GM08714 (cell line): ENCODE data around the gene LDB2.

Experiments used
- H3K4me3 ChIP-seq: fragments of 200-500 bp; sonication (Bioruptor generic); 2 replicates; pipeline ENCODE4 v1.5.1; 2014; ENCODE audit warnings: mild to moderate bottlenecking, low read length, inconsistent platforms
- ZNF274 ChIP-seq: IDR thresholded peaks from 2 replicates; pipeline ENCODE4 v1.6.1; 2012; ENCODE audit warnings: mild to moderate bottlenecking, low read depth, low read length

The LDB2 gene

GRCh38 chr4:16705341-16705740 lies 193.1 kb downstream of the LDB2 start:
- no peak for TF ChIP-seq ZNF274

DNA sequence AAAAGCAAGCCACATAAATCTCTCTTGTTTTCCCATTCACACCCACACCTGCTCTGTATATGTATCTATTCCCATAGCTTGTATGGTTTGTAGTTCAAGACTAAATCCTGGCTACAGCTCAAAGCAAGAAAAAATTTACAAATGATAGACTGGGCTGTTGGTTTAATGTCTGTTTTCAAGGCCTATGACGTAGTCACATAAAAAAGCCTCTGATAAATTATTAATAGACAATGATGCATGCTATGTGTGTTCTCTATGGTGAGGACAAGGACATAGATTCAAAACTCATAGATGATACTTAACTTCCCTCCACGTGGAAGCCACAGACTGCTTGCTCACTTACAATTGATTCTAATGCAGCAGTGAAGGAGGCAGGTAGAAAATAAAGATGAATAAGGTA lies 194.0 kb downstream of the LDB2 start:
- no peak for TF ChIP-seq ZNF274
- H3K4me3 ChIP-seq, result no peak overlapping the region

More at GRCh38 chr4:16705341-16705740, 193.1 kb downstream of the LDB2 start:
- no peak overlapping the region for H3K4me3 ChIP-seq

GRCh38 chr4:16695896-16696295 lies 202.5 kb downstream of the LDB2 start:
- H3K4me3 ChIP-seq, result no peak overlapping the region
- no peak for TF ChIP-seq ZNF274

GRCh38 chr4:16694884-16695276 lies 203.6 kb downstream of the LDB2 start:
- no peak for TF ChIP-seq ZNF274
- no peak overlapping the region for H3K4me3 ChIP-seq

- no peak for TF ChIP-seq ZNF274
Measured at GRCh38 chr4:16694173-16694883, 204.1 kb downstream of the LDB2 start.

DNA sequence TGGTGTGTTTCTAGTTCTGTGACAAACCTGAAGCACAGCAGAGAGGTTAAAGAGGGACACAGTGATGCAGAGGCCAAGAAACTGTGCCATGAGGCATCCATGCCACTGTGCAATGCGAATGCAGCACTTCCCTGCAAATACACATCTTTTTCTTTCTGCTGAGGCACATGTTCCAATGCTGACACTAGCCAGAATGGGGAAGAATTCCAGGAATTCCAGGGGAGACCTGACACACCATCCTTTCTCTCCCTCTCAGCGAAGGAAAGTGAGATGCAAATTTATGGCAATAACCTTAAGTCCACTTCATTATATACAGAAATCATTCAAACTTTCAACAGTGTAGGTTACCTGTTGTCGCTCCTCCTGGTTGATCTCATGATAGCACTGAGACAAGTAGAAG lies 204.8 kb downstream of the LDB2 start:
- H3K4me3 ChIP-seq, result no peak overlapping the region
- TF ChIP-seq ZNF274, result no peak

More at GRCh38 chr4:16694173-16694883, 204.1 kb downstream of the LDB2 start:
- no peak overlapping the region for H3K4me3 ChIP-seq

- TF ChIP-seq ZNF274, result no peak
- H3K4me3 ChIP-seq, result no peak overlapping the region
Measured at GRCh38 chr4:16692961-16693506, 205.4 kb downstream of the LDB2 start.

DNA sequence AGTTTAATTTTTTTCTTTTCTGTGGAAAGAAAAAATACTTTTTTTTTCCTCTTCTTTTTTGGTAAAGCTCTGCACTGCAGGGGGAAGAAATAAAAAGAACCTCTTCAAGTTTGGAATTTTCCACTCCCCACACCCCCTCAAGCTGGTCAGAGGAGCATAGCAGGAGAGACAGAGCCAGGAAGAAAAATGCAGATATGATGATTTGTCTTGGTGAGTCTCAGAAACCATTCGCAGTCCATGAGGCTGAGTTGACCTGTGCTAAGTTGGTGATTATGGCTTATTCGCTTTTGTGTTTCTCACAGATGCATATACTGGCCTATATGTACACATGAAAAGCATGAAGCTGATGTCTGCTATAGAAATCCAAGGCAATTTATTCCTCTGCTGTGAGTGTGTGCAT lies 205.9 kb downstream of the LDB2 start:
- no peak for TF ChIP-seq ZNF274
- H3K4me3 ChIP-seq, result no peak overlapping the region

DNA sequence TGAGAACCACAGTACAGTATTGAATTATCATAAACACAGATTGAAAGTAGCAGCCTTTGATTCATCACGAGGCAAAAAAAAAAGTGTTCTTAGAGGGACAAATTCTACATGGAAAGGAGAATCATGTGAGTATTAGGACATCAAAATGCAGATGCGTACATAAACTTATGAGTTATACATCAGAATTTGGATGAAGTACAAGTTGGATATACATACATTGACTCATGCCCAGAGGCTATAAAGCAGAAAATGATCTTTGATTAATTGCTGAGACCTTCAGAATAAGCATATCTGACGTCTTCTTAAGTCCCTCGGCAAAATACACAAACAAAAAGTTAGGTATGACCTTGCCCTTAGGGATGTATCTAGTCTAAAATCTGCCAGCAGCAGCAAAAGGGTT lies 206.4 kb downstream of the LDB2 start:
- no peak overlapping the region for H3K4me3 ChIP-seq
- TF ChIP-seq ZNF274, result no peak

GRCh38 chr4:16691450-16691849 lies 207.0 kb downstream of the LDB2 start:
- no peak overlapping the region for H3K4me3 ChIP-seq
- TF ChIP-seq ZNF274, result no peak

- no peak overlapping the region for H3K4me3 ChIP-seq
- TF ChIP-seq ZNF274, result no peak
Measured at GRCh38 chr4:16687845-16688244, 210.6 kb downstream of the LDB2 start.

DNA sequence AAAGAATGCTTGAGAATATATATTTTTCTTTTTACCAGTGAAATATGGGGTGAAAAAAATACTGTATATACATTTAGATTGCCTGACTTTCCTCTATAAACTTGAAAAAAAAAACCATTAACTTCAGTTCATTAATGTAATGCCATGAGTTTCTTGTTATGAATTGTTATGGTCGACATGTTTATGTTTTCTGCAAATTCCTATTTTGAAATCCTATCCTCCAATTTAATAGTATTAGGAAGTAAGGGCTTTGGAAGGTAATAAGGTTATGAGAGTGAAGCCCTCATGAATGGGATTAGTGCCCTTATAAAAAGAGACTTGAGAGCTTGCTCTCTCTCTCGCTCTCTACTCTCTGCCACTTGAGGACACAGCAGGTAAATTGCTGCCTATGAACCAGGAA lies 211.4 kb downstream of the LDB2 start:
- H3K4me3 ChIP-seq, result no peak overlapping the region
- TF ChIP-seq ZNF274, result no peak

DNA sequence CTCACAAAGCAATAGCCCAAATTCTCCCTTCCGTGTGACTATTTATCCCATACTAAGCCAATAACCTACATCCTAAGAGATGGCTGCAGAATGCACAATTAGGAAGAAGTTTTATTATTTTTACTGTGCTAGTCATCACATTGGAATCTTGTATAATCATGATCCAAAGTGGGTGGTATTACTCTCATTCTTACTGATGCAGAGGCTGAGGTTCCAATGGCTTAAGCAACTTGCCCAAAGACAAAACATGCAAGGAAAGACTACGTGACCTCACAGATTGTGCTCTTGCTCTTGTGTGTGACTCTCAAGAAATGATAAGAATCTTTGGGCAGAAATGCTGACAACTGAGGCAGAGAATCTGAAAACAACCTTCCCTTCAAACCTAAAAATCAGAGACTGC lies 212.2 kb downstream of the LDB2 start:
- TF ChIP-seq ZNF274, result no peak
- no peak overlapping the region for H3K4me3 ChIP-seq

DNA sequence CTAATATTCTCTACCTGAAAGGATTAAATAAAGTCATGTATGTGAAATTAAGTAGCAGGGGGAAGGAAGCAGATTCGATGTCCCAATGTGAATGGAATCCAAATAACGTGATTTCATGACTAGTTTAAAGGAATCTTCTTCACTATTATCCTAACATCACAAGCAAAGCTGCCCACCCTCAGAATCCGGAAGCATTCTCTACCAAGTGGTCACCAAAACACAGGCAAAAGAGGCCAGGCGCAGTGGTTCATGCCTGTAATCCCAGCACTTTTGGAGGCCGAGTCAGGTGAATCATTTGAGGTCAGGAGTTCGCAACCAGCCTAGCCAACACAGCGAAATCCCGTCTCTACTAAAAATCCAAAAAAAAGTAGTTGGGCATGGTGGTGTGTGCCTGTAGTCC lies 212.9 kb downstream of the LDB2 start:
- TF ChIP-seq ZNF274, result no peak
- no peak overlapping the region for H3K4me3 ChIP-seq

DNA sequence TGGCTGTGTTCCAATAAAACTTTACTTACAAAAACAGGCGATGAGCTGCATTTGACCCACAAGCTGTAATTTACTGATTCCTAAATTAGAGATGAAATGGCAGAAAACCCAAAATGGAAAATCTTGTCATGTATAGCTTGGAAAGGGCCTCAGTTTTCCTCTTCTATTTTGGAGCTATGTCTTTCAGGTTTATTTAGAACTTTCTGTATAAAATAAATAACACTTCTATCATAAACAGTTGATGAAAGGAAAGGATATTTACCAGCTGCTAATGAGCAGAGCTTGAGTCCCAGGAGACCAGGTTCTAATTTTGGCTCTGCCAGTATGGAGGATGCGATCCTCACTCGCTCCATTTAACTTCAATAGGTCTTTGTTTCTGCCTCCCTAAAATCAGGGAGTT lies 213.5 kb downstream of the LDB2 start:
- no peak for TF ChIP-seq ZNF274
- no peak overlapping the region for H3K4me3 ChIP-seq

DNA sequence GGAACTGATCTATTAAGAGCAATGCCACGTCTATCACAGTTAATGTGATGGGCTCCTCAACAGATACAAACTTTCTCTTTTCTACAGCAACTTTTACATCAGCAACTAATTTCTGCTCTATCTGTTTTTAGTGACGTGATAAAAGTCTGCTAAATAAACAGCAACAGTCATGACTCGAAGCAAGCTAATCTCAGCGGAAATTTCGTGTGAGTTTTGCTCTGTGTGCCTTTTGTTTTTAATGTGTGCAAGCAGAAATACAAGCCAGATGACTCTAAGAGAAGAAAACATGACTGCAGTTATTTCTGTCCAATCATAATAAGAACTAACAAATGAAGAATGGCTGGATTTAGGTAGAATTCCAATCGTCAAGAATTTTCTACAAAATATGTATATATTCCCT lies 214.3 kb downstream of the LDB2 start:
- no peak overlapping the region for H3K4me3 ChIP-seq
- TF ChIP-seq ZNF274, result no peak
